ENCODE data around the gene PRMT1. TPM values are rescaled to one million over a fixed set of nuclear protein-coding genes. Genes with fewer than 3 reads are reported as not detected.

The PRMT1 gene
- total and polyA plus RNA-seq, 2 of the 13 experiments (the other 11 are each of a cell fraction or from before 2014, with no cell fraction given): 324 to 374 TPM

- TF ChIP-seq ZNF646 (CRISPR knock-in tag; IDR thresholded peaks at IDR 0.05) (no peak), ZMYM2 (CRISPR knock-in tag; IDR thresholded peaks at IDR 0.05) (no peak), TCF7L2 (IDR thresholded peaks at IDR 0.05; ENCODE audit: low read depth, low read length) (no peak), KAT2B (IDR thresholded peaks at IDR 0.05; ENCODE audit: borderline replicate concordance, low read depth, low read length) (peak; percentile 78), JUND (CRISPR knock-in tag; IDR thresholded peaks at IDR 0.05) (no peak), NR2C2 (CRISPR knock-in tag; IDR thresholded peaks at IDR 0.05; ENCODE audit: borderline replicate concordance) (peak; percentile 71), ZNF788 (CRISPR knock-in tag; IDR thresholded peaks at IDR 0.05; ENCODE audit: borderline replicate concordance) (no peak; the same call in 1 of the 2 replicates), ZNF672 (CRISPR knock-in tag; IDR thresholded peaks at IDR 0.05) (no peak), ZBTB49 (CRISPR knock-in tag; IDR thresholded peaks at IDR 0.05; ENCODE audit: borderline replicate concordance) (no peak), HMGA1 (CRISPR knock-in tag; conservative IDR thresholded peaks at IDR 0.05) (no peak), ZNF609 (CRISPR knock-in tag; IDR thresholded peaks at IDR 0.05; ENCODE audit: borderline replicate concordance) (0 out of 2 replicates have a peak, but pooled peaks have one; percentile 34), ZNF343 (CRISPR knock-in tag; IDR thresholded peaks at IDR 0.05) (0 out of 2 replicates have a peak, but pooled peaks have one; percentile 42), ELK4 (CRISPR knock-in tag; IDR thresholded peaks at IDR 0.05; ENCODE audit: borderline replicate concordance) (peak; percentile 99; the same call in 1 of the 2 replicates)
These were observed 11.5 kb upstream of the PRMT1 start, which contains the start of the genes BCL2L12 and IRF3 (continued) for GRCh38 chr19:49665351-49666119.

All from HepG2 (cell line).